ENCODE results near the gene CAPZB. TPM values are rescaled to one million over a fixed set of nuclear protein-coding genes. Genes with fewer than 3 reads are reported as not detected.
A peak's percentile ranks its signal among the peaks of the same experiment; 100 is the strongest.

The CAPZB gene
- total RNA-seq, 1 donor from 2014 or later: 116 TPM

- DNase-seq (ENCODE audit: low read depth): no peak
Measured at GRCh38 chr1:19449454-19450228, 35.7 kb downstream of the CAPZB start.

DNA sequence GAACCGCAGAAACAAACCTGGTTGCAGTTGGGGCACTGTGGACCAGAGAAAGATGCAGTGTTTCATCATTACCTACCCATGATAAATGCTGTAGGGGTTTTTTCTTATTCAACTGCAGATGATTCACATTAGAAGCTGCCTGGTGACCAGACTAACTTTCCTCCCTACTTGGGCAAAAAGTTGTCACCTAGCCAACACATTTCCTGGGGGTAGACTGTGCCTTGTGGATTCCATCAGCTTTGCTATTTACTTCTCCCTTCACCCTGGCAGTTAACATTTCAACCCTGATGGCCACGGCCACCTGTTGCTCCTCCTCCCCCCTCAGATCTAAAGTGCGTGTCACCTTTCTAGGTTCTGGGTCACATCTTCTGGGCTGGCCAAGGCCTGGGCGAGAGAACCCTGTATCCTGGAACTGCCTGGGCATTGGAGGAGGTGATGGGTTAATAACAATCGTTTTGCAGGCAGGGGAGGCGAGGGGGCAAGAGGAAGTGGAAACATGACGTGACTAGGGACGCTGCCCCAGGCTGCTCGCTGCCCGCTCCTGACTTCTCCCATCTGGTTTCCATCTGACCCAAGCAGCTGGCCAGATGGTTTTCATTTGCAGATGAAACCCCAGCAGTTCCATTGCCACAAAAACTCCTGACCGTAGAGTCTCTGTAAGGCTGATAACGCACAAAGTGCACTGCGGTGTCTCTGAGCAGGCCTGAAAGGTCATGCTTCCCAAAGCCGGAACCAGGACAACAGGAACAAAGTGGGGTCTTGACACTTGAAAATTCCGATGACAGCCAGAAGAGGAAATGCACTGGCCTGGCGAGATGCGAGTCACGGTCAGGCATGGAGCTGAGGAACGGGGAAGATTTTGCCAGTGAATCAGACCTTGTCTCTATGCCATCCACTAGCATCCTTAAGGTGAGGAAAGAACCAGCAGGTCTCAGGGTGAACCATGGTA is 36.6 kb downstream of the CAPZB start:
- peak; percentile 85 for DNase-seq (ENCODE audit: low read depth)

DNA sequence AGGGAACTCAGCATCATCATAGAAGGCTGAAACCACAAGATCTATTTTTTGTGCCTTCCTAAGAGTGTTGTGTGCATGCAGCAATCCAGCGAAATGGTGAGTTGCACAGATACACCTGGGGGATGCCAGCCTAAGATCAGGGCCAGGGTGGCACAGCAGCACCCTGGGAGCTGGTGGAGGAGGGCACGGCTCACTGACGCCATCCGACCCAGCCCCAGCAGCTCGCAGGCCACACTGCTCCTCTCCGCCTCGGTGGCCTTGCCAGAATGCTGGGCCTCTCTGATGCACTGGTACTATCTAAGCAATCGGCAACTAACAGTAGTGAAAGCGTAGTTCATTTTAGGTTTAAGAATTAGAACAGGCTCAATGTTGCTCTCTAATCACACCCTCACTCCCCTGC is 37.8 kb downstream of the CAPZB start:
- DNase-seq (ENCODE audit: low read depth): no peak

DNA sequence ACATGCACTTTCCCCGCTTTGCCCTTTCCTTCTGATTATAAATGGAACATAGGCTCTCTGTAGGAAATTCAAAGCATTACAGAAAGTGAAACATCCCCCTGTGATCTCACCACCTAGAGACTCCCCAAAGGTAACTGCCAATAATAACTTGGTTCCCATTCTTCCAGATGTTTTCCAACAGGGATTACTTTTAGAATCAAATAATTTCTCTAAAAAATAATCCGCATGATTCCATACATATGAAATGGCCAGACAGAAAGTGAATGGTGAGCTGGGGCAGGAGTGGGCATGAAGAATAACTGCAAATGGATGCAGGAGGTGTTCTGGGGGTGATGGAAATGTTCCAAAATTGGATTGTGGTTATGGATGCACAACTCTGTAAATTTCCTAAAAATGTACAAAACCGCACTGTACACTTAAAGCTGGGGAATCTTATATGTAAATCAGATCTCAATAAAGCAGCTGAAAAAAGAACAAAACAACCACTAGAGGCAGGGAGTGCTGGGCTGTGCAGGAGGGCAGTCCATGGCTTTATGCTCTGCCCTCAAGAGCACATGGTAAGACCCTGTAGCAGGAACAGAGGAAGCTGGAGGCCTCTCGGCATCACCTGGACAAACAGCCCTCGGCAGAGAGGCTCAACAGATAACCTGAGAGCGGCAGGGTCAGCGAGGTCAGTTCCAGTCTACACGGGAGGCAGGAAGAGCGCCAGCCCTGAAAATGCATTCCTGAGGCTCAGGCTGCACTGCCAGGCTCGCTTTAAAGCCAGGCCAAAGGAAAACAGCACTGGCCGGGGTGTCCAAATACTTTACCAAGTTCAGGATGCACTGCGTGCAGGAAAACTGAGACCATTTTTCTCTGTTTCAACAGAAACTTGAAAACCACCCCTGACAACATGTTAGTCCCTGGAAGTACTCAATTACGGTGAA is 39.7 kb downstream of the CAPZB start:
- no peak for DNase-seq (ENCODE audit: low read depth)

DNA sequence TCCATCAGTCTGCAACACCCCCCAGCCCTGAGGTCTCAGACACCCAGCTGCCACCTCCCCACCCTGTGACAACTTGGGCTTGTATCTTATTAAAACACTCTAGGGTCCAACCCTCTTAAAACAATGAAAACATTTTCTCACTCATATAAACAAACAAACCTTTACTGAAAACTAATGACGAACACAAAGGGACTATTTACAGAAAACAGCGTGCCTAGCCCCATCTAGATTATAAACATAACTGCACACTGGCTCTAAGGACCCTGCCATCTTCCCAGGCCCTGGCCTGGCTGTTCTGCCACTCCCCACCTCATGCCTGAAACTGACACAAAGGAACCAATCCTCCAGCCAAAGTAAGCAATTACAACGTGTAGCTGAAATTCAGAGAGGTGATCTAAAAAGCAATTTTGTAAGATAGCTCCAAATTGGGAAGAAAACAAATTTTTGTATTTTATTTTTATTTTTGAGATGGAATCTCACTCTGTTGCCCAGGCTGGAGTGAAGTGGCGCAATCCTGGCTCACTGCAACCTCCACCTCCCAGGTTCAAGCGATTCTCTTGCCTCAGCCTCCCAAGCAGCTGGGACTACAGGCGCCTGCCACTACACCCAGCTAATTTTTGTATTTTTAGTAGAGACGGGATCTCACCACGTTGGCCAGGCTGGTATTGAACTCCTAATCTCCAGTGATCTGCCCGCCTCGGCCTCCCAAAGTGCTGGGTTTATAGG is 40.9 kb downstream of the CAPZB start:
- DNase-seq (ENCODE audit: low read depth): no peak

DNA sequence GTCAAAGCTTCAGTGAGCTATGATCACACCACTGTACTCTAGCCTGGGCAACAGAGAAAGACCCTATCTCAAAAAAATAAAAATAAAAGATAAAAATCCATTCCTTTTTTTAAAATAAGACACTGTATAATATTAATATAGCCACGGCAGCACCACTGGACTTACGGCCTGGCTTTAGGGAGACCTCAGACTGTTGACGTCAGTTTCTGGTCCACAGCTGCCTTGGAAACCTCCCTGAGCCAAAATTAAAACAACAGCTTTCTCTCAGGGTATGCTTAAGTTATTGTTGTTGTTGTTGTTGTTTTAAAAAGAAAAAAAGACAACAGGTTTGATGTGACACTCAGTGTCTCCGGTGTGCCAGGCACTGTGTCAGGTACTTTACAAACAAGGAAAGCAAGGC is 42.0 kb downstream of the CAPZB start:
- DNase-seq (ENCODE audit: low read depth): no peak

GRCh38 chr1:19442154-19443096 is 42.9 kb downstream of the CAPZB start:
- DNase-seq (ENCODE audit: low read depth): no peak

GRCh38 chr1:19441048-19441780 is 44.1 kb downstream of the CAPZB start:
- DNase-seq (ENCODE audit: low read depth): no peak

DNA sequence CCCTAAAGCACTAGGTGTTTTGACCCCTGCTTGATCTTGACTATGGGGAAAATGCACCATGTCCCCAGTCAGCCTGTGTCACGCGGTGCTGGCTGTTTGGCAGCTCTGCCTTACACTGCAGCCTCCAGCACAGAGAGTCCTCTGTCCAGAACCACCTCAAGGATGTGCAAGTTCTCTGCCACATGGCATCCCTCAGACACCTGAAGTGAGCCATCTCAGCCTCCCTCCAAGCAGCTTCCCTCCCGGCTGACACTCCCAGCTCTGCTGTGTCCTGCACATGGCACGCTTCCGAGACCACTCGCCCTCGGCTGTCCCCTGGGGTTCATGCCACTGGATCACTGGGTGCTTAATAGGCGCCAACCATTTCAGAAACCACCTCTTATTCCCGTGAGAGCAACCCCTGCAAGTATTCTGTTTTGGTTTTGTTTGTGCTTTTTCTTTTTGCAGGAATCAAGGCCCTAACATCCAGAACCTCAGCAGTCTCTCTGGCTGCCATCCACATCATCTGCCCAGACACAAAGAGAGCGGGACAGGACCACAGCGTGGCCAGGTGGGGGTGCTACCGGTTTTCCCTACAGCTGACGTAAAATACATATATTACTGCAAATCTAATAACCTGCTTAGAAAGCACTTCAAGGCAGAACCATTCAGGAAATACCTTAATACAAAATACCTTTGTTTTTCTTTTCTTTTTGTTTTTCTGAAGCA is 45.7 kb downstream of the CAPZB start:
- no peak for DNase-seq (ENCODE audit: low read depth)

- DNase-seq (ENCODE audit: low read depth): no peak
Measured at GRCh38 chr1:19438516-19439195, 46.7 kb downstream of the CAPZB start.

DNA sequence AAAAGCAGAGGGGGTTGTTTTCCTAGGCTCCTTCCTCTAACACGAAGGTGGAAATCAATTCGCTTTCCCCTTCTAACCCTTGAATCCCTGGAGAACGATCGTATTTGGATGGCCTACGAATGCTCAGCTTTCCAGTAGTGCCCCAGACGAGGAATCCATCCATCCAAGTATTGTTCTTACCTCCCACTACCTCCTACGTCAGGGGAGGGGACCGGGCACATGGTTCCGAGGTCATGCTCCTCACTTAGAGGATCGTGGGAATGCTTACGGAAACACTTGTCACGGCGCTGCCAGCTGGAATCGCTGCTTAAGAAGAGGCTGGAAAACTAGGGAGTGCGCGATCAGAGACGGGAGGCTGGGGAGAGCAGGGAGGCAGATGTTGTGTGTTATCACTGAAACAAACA is 47.4 kb downstream of the CAPZB start:
- DNase-seq (ENCODE audit: low read depth): no peak

- peak; percentile 51 for DNase-seq (ENCODE audit: low read depth)
Measured at GRCh38 chr1:19436716-19437476, 48.4 kb downstream of the CAPZB start.

DNA sequence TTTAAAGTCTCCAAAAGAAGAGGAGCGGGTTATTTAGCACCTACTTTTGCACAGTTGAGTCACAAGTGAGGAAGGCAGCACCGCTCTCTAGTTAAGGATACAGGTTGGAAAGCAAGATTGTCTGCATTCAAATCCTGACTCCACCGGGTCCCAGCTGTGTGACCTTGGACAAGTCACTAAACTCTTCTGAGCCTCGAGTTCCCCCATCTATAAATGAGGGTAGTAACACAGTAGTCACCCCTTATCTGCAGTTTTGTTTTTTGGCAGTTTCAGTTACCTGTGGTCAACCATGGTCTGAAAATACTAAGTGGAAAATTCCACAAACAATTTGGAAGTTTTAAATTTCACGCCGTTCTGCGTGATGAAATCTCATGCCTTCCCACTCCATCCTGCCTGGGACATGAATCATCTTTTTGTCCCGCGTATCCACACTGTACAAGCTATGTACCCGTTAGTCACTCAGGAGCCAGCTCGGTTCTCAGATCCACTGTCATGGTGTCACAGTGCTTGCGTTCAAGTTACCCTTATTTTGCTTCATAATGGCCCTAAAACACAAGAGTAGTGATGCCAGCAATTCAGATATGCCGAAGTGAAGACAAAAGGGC is 49.4 kb downstream of the CAPZB start:
- peak; percentile 64 for DNase-seq (ENCODE audit: low read depth)

DNA sequence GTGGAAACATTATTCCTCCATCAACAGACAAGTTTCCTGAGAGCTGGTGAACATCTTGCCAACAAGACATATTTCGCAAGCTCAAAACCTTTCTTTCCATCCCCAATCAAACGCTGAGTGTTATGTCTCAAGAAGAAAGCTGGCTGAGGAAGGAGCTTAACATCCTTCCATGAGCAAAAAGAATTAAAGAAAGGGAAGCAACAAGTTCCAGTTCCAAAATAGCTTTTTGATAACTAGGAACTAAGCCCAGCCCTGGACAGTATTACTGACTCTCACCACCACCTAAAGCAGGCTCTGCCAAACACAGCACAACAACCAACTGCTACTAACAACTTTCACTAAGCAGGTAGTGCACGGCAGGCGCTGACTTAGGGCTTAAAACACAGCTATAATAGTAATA is 50.2 kb downstream of the CAPZB start:
- DNase-seq (ENCODE audit: low read depth): no peak

- no peak for DNase-seq (ENCODE audit: low read depth)
Measured at GRCh38 chr1:19433719-19433998, 51.7 kb downstream of the CAPZB start.

DNA sequence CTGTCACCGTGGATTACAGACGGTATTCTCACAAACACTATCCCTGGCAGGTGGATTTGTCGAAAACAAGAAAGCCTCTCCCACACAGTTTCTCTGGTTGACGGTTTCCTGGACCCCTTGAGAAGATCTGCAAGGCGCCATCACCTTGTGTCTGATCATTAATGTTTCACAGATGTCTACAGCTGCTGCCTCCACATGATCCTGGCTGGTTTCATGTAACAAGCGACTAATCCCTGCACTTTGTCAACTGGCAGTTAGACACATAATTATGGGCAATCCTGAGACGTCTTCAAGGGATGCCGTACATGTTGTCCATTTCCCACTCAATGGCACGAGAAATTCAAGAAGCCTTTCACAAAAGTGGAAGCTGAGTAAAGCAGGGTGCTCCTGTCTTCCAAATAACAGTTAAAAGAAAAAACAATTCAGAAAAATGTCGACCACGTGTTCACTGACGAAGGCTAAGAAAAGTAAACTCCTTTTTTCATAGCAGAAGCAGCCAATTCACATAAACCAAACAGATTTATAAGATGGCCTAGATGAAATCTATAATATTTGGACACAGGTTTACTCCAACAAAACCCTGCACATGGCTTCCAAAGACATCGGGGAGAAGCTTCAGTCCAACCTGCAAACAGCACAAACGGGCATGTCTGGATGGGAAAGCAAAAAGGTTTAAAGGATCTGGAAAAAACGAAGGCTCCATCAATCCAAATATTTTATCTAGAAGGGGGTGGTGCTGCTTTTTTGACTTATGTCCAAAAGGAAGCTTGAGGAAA is 52.2 kb downstream of the CAPZB start:
- peak; percentile 60 for DNase-seq (ENCODE audit: low read depth)
